SK-N-SH treated with all-trans-retinoic acid at 6 μM for 48 hours (cell line): ENCODE data around the gene IARS2.

Experiments
- ATAC-seq: fragments of 200-7000 bp; cut with Tn5 transposase; 3 replicates; pipeline ENCODE4 v1.9.1; 2020; ENCODE audit warnings: mild to moderate bottlenecking, moderate library complexity
- ARNTL ChIP-seq: fragments of 450-650 bp; formaldehyde crosslinking; IDR thresholded peaks from 2 replicates; pipeline ENCODE4 v1.5.0; 2020; ENCODE audit warnings: low read depth, mild to moderate bottlenecking, moderate library complexity, borderline replicate concordance
- BACH2 ChIP-seq: fragments of 250-450 bp; sonication (Bioruptor Pico); IDR thresholded peaks from 2 replicates; pipeline ENCODE4 v1.9.0; 2021; ENCODE audit warnings: mild to moderate bottlenecking, borderline replicate concordance
- CSDC2 ChIP-seq: fragments of 250-450 bp; sonication (Bioruptor Pico); IDR thresholded peaks from 2 replicates; pipeline ENCODE4 v1.5.0; 2020; ENCODE audit warnings: mild to moderate bottlenecking, moderate library complexity
- CSRNP3 ChIP-seq: fragments of 250-450 bp; sonication (Bioruptor Pico); IDR thresholded peaks from 2 replicates; pipeline ENCODE4 v1.5.1; 2021; ENCODE audit warnings: mild to moderate bottlenecking, moderate library complexity
- ESRRG ChIP-seq: fragments of 250-450 bp; sonication (Bioruptor Pico); IDR thresholded peaks from 2 replicates; pipeline ENCODE4 v1.6.1; 2021; ENCODE audit warnings: mild to moderate bottlenecking
- GLIS3 ChIP-seq: fragments of 250-450 bp; sonication (Bioruptor Pico); IDR thresholded peaks from 2 replicates; pipeline ENCODE4 v1.5.0; 2020; ENCODE audit warnings: mild to moderate bottlenecking, moderate library complexity
- ISL1 ChIP-seq: fragments of 250-450 bp; sonication (Bioruptor Pico); IDR thresholded peaks from 2 replicates; pipeline ENCODE4 v2.1.2; 2022; ENCODE audit warnings: mild to moderate bottlenecking, moderate library complexity
- OSR1 ChIP-seq: fragments of 250-450 bp; sonication (Bioruptor Pico); IDR thresholded peaks from 2 replicates; pipeline ENCODE4 v1.8.0; 2022; ENCODE audit warnings: moderate library complexity, mild to moderate bottlenecking, inconsistent platforms
- PPARA ChIP-seq: fragments of 250-450 bp; sonication (Bioruptor Pico); IDR thresholded peaks from 2 replicates; pipeline ENCODE4 v1.5.0; 2020; ENCODE audit warnings: mild to moderate bottlenecking, borderline replicate concordance
- RARB ChIP-seq: fragments of 250-450 bp; sonication (Bioruptor Pico); IDR thresholded peaks from 2 replicates; pipeline ENCODE4 v1.8.0; 2021; ENCODE audit warnings: mild to moderate bottlenecking, moderate library complexity
- SNAI2 ChIP-seq: fragments of 250-450 bp; sonication (Bioruptor Pico); IDR thresholded peaks from 2 replicates; pipeline ENCODE4 v1.5.0; 2020; ENCODE audit warnings: mild to moderate bottlenecking, moderate library complexity
- TCF4 ChIP-seq: fragments of 250-450 bp; sonication (Bioruptor Pico); IDR thresholded peaks from 2 replicates; pipeline ENCODE4 v1.8.0; 2021; ENCODE audit warnings: mild to moderate bottlenecking, moderate library complexity, borderline replicate concordance
- TOX ChIP-seq: fragments of 250-450 bp; sonication (Bioruptor Pico); IDR thresholded peaks from 2 replicates; pipeline ENCODE4 v1.8.0; 2021; ENCODE audit warnings: mild to moderate bottlenecking, moderate library complexity, borderline replicate concordance
- ZC3H10 ChIP-seq: fragments of 250-450 bp; sonication (Bioruptor Pico); IDR thresholded peaks from 2 replicates; pipeline ENCODE4 v1.5.1; 2021; ENCODE audit warnings: mild to moderate bottlenecking, moderate library complexity
- ZFP3 ChIP-seq: fragments of 250-450 bp; sonication (Bioruptor Pico); IDR thresholded peaks from 2 replicates; pipeline ENCODE4 v1.5.0; 2020; ENCODE audit warnings: mild to moderate bottlenecking, moderate library complexity
- ZFP30 ChIP-seq: fragments of 450-650 bp; formaldehyde crosslinking; IDR thresholded peaks from 2 replicates; pipeline ENCODE4 v1.5.0; 2022; ENCODE audit warnings: mild to moderate bottlenecking, moderate library complexity
- ZNF565 ChIP-seq: fragments of 450-650 bp; formaldehyde crosslinking; conservative IDR thresholded peaks from 2 replicates; pipeline ENCODE4 v1.5.0; 2020; ENCODE audit warnings: low read depth, mild to moderate bottlenecking, moderate library complexity
- ZNF70 ChIP-seq: fragments of 450-650 bp; formaldehyde crosslinking; IDR thresholded peaks from 2 replicates; pipeline ENCODE4 v1.5.0; 2020; ENCODE audit warnings: mild to moderate bottlenecking, moderate library complexity
- ZNF8 ChIP-seq: fragments of 450-650 bp; formaldehyde crosslinking; IDR thresholded peaks from 2 replicates; pipeline ENCODE4 v1.5.0; 2020; ENCODE audit warnings: mild to moderate bottlenecking, moderate library complexity
- TF ChIP-seq, protein P1 (sequence below): fragments of 250-450 bp; sonication (Bioruptor Pico); IDR thresholded peaks from 2 replicates; pipeline ENCODE4 v1.8.0; 2021; ENCODE audit warnings: low read depth, mild to moderate bottlenecking, moderate library complexity, borderline replicate concordance
- TF ChIP-seq, protein P2 (sequence below): fragments of 250-450 bp; sonication (Bioruptor Pico); IDR thresholded peaks from 2 replicates; pipeline ENCODE4 v1.5.1; 2020; ENCODE audit warnings: low read depth, mild to moderate bottlenecking, moderate library complexity
- TF ChIP-seq, protein P3 (sequence below): fragments of 250-450 bp; sonication (Bioruptor Pico); IDR thresholded peaks from 2 replicates; pipeline ENCODE4 v1.8.0; 2020; ENCODE audit warnings: mild to moderate bottlenecking, moderate library complexity, borderline replicate concordance
- TF ChIP-seq, protein P4 (sequence below): fragments of 250-450 bp; sonication (Bioruptor Pico); IDR thresholded peaks from 2 replicates; pipeline ENCODE4 v1.5.0; 2020; ENCODE audit warnings: mild to moderate bottlenecking, moderate library complexity

IARS2 gene

GRCh38 chr1:220135755-220136154 is 41.8 kb downstream of the IARS2 start:
- TF ChIP-seq, protein P1, sequence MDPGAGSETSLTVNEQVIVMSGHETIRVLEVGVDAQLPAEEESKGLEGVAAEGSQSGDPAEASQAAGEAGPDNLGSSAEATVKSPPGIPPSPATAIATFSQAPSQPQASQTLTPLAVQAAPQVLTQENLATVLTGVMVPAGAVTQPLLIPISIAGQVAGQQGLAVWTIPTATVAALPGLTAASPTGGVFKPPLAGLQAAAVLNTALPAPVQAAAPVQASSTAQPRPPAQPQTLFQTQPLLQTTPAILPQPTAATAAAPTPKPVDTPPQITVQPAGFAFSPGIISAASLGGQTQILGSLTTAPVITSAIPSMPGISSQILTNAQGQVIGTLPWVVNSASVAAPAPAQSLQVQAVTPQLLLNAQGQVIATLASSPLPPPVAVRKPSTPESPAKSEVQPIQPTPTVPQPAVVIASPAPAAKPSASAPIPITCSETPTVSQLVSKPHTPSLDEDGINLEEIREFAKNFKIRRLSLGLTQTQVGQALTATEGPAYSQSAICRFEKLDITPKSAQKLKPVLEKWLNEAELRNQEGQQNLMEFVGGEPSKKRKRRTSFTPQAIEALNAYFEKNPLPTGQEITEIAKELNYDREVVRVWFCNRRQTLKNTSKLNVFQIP (CRISPR knock-in tag), result no peak
- TF ChIP-seq GLIS3 (CRISPR knock-in tag) (no peak), SNAI2 (CRISPR knock-in tag) (no peak), ZC3H10 (CRISPR knock-in tag) (no peak), ESRRG (CRISPR knock-in tag) (no peak), ZFP30 (CRISPR knock-in tag) (no peak), CSDC2 (no peak), CSRNP3 (no peak), BACH2 (CRISPR knock-in tag) (no peak), ZNF565 (no peak), ISL1 (CRISPR knock-in tag) (no peak), PPARA (CRISPR knock-in tag) (no peak), ZNF8 (no peak), ZNF70 (no peak), ARNTL (no peak), RARB (CRISPR knock-in tag) (no peak), TOX (CRISPR knock-in tag) (no peak), TCF4 (CRISPR knock-in tag) (no peak)
- ATAC-seq, result peak; percentile 57

DNA sequence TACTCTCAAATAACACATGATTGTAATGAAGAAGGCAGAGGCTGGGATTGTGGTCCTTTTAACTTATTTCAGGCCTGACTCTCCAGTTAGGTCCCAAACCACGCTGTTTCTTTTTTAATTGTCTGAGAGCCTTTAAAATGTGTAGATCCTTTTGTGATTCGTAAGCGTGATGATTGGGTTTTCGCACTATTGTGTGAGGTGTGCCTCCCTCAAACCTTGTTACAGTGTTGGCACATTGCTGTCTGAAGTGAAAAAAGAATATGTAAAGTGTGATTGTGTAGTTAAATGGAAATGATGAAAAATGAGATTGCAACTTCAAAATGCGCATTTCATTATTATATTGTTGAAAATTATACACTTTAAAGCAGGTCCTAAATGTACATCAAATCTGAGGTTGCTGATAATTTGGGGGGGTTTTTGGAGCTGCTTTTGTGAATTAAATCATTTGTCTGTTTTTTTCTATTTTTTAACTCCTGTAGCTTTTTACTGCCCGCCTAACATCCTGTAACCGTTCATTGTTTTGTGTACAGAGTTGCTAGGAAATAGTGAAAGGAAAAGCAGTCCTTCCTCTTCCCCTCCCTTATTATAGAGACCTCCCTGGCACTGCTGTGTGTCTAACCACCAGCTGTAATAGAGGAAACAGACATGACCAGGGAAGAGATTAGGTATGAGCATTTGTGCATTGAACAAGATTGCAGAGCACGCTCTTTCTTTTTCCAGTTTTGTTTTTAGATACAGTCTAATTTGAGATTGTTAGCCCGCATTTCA is 43.3 kb downstream of the IARS2 start:
- TF ChIP-seq PPARA (CRISPR knock-in tag) (no peak), RARB (CRISPR knock-in tag) (no peak), BACH2 (CRISPR knock-in tag) (no peak), TOX (CRISPR knock-in tag) (no peak), TCF4 (CRISPR knock-in tag) (no peak), ZC3H10 (CRISPR knock-in tag) (no peak), ZFP30 (CRISPR knock-in tag) (no peak), OSR1 (no peak), ZFP3 (CRISPR knock-in tag) (no peak), CSDC2 (no peak), ESRRG (CRISPR knock-in tag) (no peak), ARNTL (no peak), ISL1 (CRISPR knock-in tag) (no peak)
- TF ChIP-seq, protein P1 (CRISPR knock-in tag), result no peak
- TF ChIP-seq, protein P2, sequence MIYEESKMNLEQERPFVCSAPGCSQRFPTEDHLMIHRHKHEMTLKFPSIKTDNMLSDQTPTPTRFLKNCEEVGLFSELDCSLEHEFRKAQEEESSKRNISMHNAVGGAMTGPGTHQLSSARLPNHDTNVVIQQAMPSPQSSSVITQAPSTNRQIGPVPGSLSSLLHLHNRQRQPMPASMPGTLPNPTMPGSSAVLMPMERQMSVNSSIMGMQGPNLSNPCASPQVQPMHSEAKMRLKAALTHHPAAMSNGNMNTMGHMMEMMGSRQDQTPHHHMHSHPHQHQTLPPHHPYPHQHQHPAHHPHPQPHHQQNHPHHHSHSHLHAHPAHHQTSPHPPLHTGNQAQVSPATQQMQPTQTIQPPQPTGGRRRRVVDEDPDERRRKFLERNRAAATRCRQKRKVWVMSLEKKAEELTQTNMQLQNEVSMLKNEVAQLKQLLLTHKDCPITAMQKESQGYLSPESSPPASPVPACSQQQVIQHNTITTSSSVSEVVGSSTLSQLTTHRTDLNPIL (CRISPR knock-in tag), result no peak
- TF ChIP-seq, protein P3, sequence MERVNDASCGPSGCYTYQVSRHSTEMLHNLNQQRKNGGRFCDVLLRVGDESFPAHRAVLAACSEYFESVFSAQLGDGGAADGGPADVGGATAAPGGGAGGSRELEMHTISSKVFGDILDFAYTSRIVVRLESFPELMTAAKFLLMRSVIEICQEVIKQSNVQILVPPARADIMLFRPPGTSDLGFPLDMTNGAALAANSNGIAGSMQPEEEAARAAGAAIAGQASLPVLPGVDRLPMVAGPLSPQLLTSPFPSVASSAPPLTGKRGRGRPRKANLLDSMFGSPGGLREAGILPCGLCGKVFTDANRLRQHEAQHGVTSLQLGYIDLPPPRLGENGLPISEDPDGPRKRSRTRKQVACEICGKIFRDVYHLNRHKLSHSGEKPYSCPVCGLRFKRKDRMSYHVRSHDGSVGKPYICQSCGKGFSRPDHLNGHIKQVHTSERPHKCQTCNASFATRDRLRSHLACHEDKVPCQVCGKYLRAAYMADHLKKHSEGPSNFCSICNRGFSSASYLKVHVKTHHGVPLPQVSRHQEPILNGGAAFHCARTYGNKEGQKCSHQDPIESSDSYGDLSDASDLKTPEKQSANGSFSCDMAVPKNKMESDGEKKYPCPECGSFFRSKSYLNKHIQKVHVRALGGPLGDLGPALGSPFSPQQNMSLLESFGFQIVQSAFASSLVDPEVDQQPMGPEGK, result no peak
- TF ChIP-seq, all 23 proteins: peak for 0
- no peak for ATAC-seq

- TF ChIP-seq ZFP3 (CRISPR knock-in tag) (no peak), PPARA (CRISPR knock-in tag) (no peak), SNAI2 (CRISPR knock-in tag) (no peak), ISL1 (CRISPR knock-in tag) (no peak), BACH2 (CRISPR knock-in tag) (no peak), ZNF70 (no peak), ZNF8 (no peak), ZNF565 (no peak), RARB (CRISPR knock-in tag) (no peak), TOX (CRISPR knock-in tag) (no peak), ZFP30 (CRISPR knock-in tag) (no peak)
- TF ChIP-seq, protein P1 (CRISPR knock-in tag), result no peak
- TF ChIP-seq, protein P4, sequence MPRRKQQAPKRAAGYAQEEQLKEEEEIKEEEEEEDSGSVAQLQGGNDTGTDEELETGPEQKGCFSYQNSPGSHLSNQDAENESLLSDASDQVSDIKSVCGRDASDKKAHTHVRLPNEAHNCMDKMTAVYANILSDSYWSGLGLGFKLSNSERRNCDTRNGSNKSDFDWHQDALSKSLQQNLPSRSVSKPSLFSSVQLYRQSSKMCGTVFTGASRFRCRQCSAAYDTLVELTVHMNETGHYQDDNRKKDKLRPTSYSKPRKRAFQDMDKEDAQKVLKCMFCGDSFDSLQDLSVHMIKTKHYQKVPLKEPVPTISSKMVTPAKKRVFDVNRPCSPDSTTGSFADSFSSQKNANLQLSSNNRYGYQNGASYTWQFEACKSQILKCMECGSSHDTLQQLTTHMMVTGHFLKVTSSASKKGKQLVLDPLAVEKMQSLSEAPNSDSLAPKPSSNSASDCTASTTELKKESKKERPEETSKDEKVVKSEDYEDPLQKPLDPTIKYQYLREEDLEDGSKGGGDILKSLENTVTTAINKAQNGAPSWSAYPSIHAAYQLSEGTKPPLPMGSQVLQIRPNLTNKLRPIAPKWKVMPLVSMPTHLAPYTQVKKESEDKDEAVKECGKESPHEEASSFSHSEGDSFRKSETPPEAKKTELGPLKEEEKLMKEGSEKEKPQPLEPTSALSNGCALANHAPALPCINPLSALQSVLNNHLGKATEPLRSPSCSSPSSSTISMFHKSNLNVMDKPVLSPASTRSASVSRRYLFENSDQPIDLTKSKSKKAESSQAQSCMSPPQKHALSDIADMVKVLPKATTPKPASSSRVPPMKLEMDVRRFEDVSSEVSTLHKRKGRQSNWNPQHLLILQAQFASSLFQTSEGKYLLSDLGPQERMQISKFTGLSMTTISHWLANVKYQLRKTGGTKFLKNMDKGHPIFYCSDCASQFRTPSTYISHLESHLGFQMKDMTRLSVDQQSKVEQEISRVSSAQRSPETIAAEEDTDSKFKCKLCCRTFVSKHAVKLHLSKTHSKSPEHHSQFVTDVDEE, result no peak
- ATAC-seq, result no peak
Measured at GRCh38 chr1:220139966-220140365, 46.0 kb downstream of the IARS2 start.
